HCT116 (cell line): ENCODE data around the gene AHI1. TPM values are rescaled to one million over a fixed set of nuclear protein-coding genes. Genes with fewer than 3 reads are reported as not detected.

ENCODE experiments used
- ATAC-seq: fragments of 200-7000 bp; cut with Tn5 transposase; 2 replicates; pipeline ENCODE4 v1.9.1; 2020; ENCODE audit warnings: mild to moderate bottlenecking, moderate library complexity
- BruUV-seq: library from RNA; stranded (reverse); fragments of 400-500 nt; replicated peaks from 2 replicates; lab custom pipeline; 2021; lab: Mats Ljungman, UMichigan
- CTCF ChIA-PET: fragments of 300-600 bp; sonication (Branson Sonifier 250); formaldehyde crosslinking; loops from one replicate; lab custom pipeline; 2021; ENCODE audit warnings: antibody characterized with exemption; lab: Charles Lee
- POLR2A ChIA-PET: fragments of 300-600, 350-600 bp; sonication (Branson Sonifier 250); formaldehyde crosslinking; loops from one replicate; lab custom pipeline; 2021; ENCODE audit warnings: antibody characterized with exemption; lab: Charles Lee
- RAD21 ChIA-PET, 2 experiments: fragments of 300-600 bp; sonication (Branson Sonifier 250); formaldehyde crosslinking; loops; one replicate each; lab custom pipeline; 2023; ENCODE audit warnings: low total read pairs in 2 of 2; ENCODE audit not compliant: uncharacterized antibody in 2 of 2, unreplicated experiment in 2 of 2, low non-redundant PET in 1 of 2; lab: Charles Lee
- DNase-seq: peaks from one replicate; pipeline ENCODE4 v3.0.0-alpha.2; 2010; ENCODE audit warnings: low read depth, low spot score
- H2AFZ ChIP-seq: fragments of 200-600 bp; shearing (Covaris generic), sonication (generic); 2 replicates; pipeline ENCODE4 v1.6.1; 2017; ENCODE audit warnings: low read depth, mixed run types, mixed read lengths, antibody characterized with exemption, low read length; ENCODE audit not compliant: poor library complexity, severe bottlenecking
- H3K27ac ChIP-seq: 2 replicates; pipeline ENCODE4 v1.5.1; 2012; ENCODE audit warnings: low read depth, low read length
- H3K27me3 ChIP-seq: fragments of 200-600 bp; sonication (generic); 2 replicates; pipeline ENCODE4 v1.6.1; 2016; ENCODE audit warnings: mixed run types, low read length, mixed read lengths; ENCODE audit not compliant: insufficient read depth
- H3K36me3 ChIP-seq, 2 experiments: fragments of 200-500 bp in 1 of 2; fragments of 200-600 bp in 1 of 2; sonication (Bioruptor generic) in 1 of 2; sonication (generic) in 1 of 2; 2 replicates each; pipeline versions ENCODE4 v1.5.1 to v1.6.1; 2014 to 2016; ENCODE audit warnings: low read length in 2 of 2, inconsistent platforms in 1 of 2, mixed read lengths in 1 of 2, mixed run types in 1 of 2; ENCODE audit not compliant: insufficient read depth in 2 of 2, control insufficient read depth in 1 of 2
- H3K4me1 ChIP-seq, 2 experiments: fragments of 200-600 bp in 1 of 2; sonication (generic) in 1 of 2; 2 replicates each; pipeline versions ENCODE4 v1.5.1 to v1.6.1; 2012 to 2017; ENCODE audit warnings: low read length in 2 of 2, inconsistent platforms in 1 of 2, mild to moderate bottlenecking in 1 of 2, mixed read lengths in 1 of 2, mixed run types in 1 of 2, moderate library complexity in 1 of 2; ENCODE audit not compliant: insufficient read depth in 2 of 2, control insufficient read depth in 1 of 2
- H3K4me2 ChIP-seq: fragments of 200-600 bp; sonication (generic); 2 replicates; pipeline ENCODE4 v1.6.1; 2017; ENCODE audit warnings: mixed run types, low read length, mixed read lengths
- H3K4me3 ChIP-seq, 2 experiments: fragments of 200-600 bp in 1 of 2; sonication (generic) in 1 of 2; replicated peaks in 1 of 2; 2 replicates each; pipeline ENCODE4 v1.5.1; 2011 to 2016; ENCODE audit warnings: low read length in 2 of 2, control low read depth in 1 of 2, low read depth in 1 of 2, mild to moderate bottlenecking in 1 of 2, mixed read lengths in 1 of 2, mixed run types in 1 of 2
- H3K79me2 ChIP-seq: fragments of 200-600 bp; sonication (generic); 2 replicates; pipeline ENCODE4 v1.6.1; 2017; ENCODE audit warnings: mild to moderate bottlenecking, mixed run types, low read length, moderate library complexity, mixed read lengths; ENCODE audit not compliant: insufficient read depth
- H3K9ac ChIP-seq: fragments of 200-600 bp; sonication (generic); 2 replicates; pipeline ENCODE4 v1.6.1; 2016; ENCODE audit warnings: low read length, mixed read lengths
- H3K9me2 ChIP-seq: fragments of 200-600 bp; sonication (generic), shearing (Covaris generic); 2 replicates; pipeline ENCODE4 v1.6.1; 2017; ENCODE audit warnings: mixed run types, mild to moderate bottlenecking, moderate library complexity; ENCODE audit not compliant: insufficient read depth
- H3K9me3 ChIP-seq, 2 experiments: fragments of 200-500 bp in 1 of 2; fragments of 200-600 bp in 1 of 2; sonication (Bioruptor generic) in 1 of 2; sonication (generic) in 1 of 2; 2 replicates each; pipeline ENCODE4 v1.6.1; 2014 to 2017; ENCODE audit warnings: low read length in 2 of 2, mixed read lengths in 2 of 2, inconsistent platforms in 1 of 2, low read depth in 1 of 2, mild to moderate bottlenecking in 1 of 2, mixed run types in 1 of 2, moderate library complexity in 1 of 2; ENCODE audit not compliant: control insufficient read depth in 1 of 2, insufficient read depth in 1 of 2
- H4K20me1 ChIP-seq: fragments of 200-600 bp; sonication (generic), shearing (Covaris generic); 2 replicates; pipeline ENCODE4 v1.6.1; 2017; ENCODE audit warnings: mixed run types, mild to moderate bottlenecking, moderate library complexity; ENCODE audit not compliant: insufficient read depth
- CBX3 ChIP-seq: IDR thresholded peaks from 2 replicates; pipeline ENCODE4 v1.6.1; 2012; ENCODE audit warnings: low read depth
- SIN3A ChIP-seq: IDR thresholded peaks from 2 replicates; pipeline ENCODE4 v1.6.1; 2012; ENCODE audit warnings: low read depth
- SP1 ChIP-seq: IDR thresholded peaks from 2 replicates; pipeline ENCODE4 v1.6.1; 2012; ENCODE audit warnings: low read depth
- TCF7L2 ChIP-seq: IDR thresholded peaks from 2 replicates; pipeline ENCODE4 v1.7.0; 2011; ENCODE audit warnings: borderline replicate concordance, inconsistent platforms; ENCODE audit not compliant: insufficient read depth, insufficient read length; ENCODE audit errors: extremely low read depth
- YY1 ChIP-seq: IDR thresholded peaks from 2 replicates; pipeline ENCODE4 v1.6.1; 2011; ENCODE audit warnings: low read length, low read depth, moderate library complexity, mild to moderate bottlenecking; ENCODE audit not compliant: insufficient replicate concordance; ENCODE audit errors: extremely low read depth
- ZNF274 ChIP-seq: fragments of 200-500 bp; sonication (Bioruptor generic); IDR thresholded peaks from 2 replicates; pipeline ENCODE4 v1.6.1; 2014; ENCODE audit warnings: mild to moderate bottlenecking, low read depth, low read length, inconsistent platforms
- intact Hi-C: fragments of 100-400 bp; cut with micrococcal nuclease; formaldehyde crosslinking; loops from 2 replicates; pipeline ENCODE4 v1.10.0; 2022
- total RNA-seq: library from RNA; stranded (reverse); gene quantifications from one replicate; pipeline ENCODE4 v1.2.1, GENCODE V29; 2021; ENCODE audit not compliant: unreplicated experiment
- TF ChIP-seq, protein P1 (sequence below): IDR thresholded peaks from 2 replicates; pipeline ENCODE4 v1.6.1; 2012; ENCODE audit warnings: low read depth

The AHI1 gene
- total RNA-seq, 1 experiment from 2014 or later = 29.6 TPM

DNA sequence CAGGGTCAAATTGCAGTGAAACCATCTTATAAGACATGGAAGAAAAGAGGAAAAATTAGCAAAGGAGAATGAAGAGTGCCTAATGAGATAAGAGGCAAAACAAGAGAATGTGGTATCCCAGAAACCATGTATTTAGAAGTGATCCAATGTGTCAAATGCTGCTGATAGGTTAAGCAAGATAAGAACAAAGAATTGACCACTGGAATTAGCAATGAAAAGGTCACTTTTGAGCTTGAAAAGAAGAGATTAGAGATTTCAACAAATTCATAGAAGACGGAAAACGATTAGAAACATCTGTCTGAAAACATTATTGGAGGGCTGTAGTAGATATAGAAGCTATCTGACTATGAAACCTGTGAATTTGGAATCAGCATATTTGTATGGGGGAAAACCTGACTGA lies 112.2 kb downstream of the AHI1 start:
- ATAC-seq (no peak), DNase-seq (no peak)
- no peak overlapping the region for H2AFZ ChIP-seq
- intact Hi-C loops = no loop called here
- H3K9me3 ChIP-seq = no peaks in the 10 kb centered on the region
- BruUV-seq = no TSS peak
- H3K9me2 ChIP-seq = no peaks in the 10 kb centered on the region
- ChIA-PET RAD21 (no interaction called here), POLR2A (no interaction called here), CTCF (no interaction called here)
- H3K4me3 ChIP-seq = no peak overlapping the region
- H3K4me1 ChIP-seq = no peaks in the 10 kb centered on the region
- H3K27ac ChIP-seq = no peak overlapping the region
- H3K9ac ChIP-seq = no peak overlapping the region
- H4K20me1 ChIP-seq = no peaks in the 10 kb centered on the region
- no peaks in the 10 kb centered on the region for H3K27me3 ChIP-seq
- no peak for TF ChIP-seq ZNF274
- no peak for TF ChIP-seq YY1
- no peak for TF ChIP-seq SIN3A
- TF ChIP-seq CBX3 = no peak
- TF ChIP-seq TCF7L2 = no peak
- TF ChIP-seq, protein P1, sequence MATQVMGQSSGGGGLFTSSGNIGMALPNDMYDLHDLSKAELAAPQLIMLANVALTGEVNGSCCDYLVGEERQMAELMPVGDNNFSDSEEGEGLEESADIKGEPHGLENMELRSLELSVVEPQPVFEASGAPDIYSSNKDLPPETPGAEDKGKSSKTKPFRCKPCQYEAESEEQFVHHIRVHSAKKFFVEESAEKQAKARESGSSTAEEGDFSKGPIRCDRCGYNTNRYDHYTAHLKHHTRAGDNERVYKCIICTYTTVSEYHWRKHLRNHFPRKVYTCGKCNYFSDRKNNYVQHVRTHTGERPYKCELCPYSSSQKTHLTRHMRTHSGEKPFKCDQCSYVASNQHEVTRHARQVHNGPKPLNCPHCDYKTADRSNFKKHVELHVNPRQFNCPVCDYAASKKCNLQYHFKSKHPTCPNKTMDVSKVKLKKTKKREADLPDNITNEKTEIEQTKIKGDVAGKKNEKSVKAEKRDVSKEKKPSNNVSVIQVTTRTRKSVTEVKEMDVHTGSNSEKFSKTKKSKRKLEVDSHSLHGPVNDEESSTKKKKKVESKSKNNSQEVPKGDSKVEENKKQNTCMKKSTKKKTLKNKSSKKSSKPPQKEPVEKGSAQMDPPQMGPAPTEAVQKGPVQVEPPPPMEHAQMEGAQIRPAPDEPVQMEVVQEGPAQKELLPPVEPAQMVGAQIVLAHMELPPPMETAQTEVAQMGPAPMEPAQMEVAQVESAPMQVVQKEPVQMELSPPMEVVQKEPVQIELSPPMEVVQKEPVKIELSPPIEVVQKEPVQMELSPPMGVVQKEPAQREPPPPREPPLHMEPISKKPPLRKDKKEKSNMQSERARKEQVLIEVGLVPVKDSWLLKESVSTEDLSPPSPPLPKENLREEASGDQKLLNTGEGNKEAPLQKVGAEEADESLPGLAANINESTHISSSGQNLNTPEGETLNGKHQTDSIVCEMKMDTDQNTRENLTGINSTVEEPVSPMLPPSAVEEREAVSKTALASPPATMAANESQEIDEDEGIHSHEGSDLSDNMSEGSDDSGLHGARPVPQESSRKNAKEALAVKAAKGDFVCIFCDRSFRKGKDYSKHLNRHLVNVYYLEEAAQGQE = no peak
- no peak for TF ChIP-seq SP1
- no peak overlapping the region for H3K4me2 ChIP-seq
- H3K79me2 ChIP-seq = no peaks in the 10 kb centered on the region
- H3K36me3 ChIP-seq = no peaks in the 10 kb centered on the region
